Measurements from ENCODE around the gene PODN. TPM values are rescaled to one million over a fixed set of nuclear protein-coding genes. Genes with fewer than 3 reads are reported as not detected.

Gene PODN
- total RNA-seq, 1 experiment from 2014 or later, result 0.17 TPM

- Mint-ChIP-seq H3K4me1 (peaks cover 34 to 41% of the 10 kb centered on the region in 2 experiments), H3K36me3 (ENCODE audit: insufficient read depth in 1 of 3, low read depth in 3 of 3) (no peaks in the 10 kb centered on the region), H3K4me3 (no peak overlapping the region), H3K9me3 (peaks cover 4 to 9% of the 10 kb centered on the region in 2 experiments; a peak in 2 of 5 replicates), H3K27ac (no peak overlapping the region; a peak in 1 of 7 replicates), H3K27me3 (ENCODE audit: low read depth) (peaks cover 24% of the 10 kb centered on the region)
- Histone ChIP-seq H2BK12ac (ENCODE audit: insufficient read length, low read depth, low read length) (no peak overlapping the region), H2AK5ac (ENCODE audit: insufficient read length, low read length) (no peak overlapping the region), H2BK120ac (ENCODE audit: low read depth, low read length, poor library complexity, severe bottlenecking) (no peak overlapping the region), H2BK20ac (ENCODE audit: low read depth, low read length, poor library complexity, severe bottlenecking) (no peak overlapping the region), H3K79me2 (ENCODE audit: insufficient read depth, low read length) (no peaks in the 10 kb centered on the region), H3K27ac (ENCODE audit: insufficient read length, low read depth, low read length) (no peak overlapping the region), H4K5ac (ENCODE audit: insufficient read length, low read depth, low read length) (no peak overlapping the region), H3K4me2 (ENCODE audit: insufficient read depth, insufficient read length, low read length) (no peak overlapping the region), H3K9me3 (ENCODE audit: control insufficient read depth, low read depth, low read length) (no peaks in the 10 kb centered on the region), H3K23ac (ENCODE audit: insufficient read length, low read depth, low read length) (no peak overlapping the region), H4K8ac (replicated peaks; ENCODE audit: insufficient read length, low read depth, low read length) (no peak overlapping the region), H2BK15ac (ENCODE audit: low read depth, low read length) (no peak overlapping the region), H4K91ac (ENCODE audit: insufficient read length, low read depth, low read length) (no peak overlapping the region), H3K18ac (ENCODE audit: insufficient read length, low read depth, low read length) (no peak overlapping the region), H3K4ac (ENCODE audit: low read depth, low read length) (no peak overlapping the region), H3K14ac (ENCODE audit: insufficient read depth, low read length) (no peak overlapping the region), H3K79me1 (ENCODE audit: insufficient read depth, low read depth, low read length, poor library complexity, severe bottlenecking) (no peaks in the 10 kb centered on the region), H3T11ph (ENCODE audit: low read length) (no peak overlapping the region), H3K9ac (ENCODE audit: extremely low read depth, insufficient read length, low read length) (no peak overlapping the region), H2AFZ (ENCODE audit: low read length) (no peak overlapping the region), H3K23me2 (ENCODE audit: insufficient read length, low read depth, low read length, poor library complexity, severe bottlenecking) (no peaks in the 10 kb centered on the region), H2BK5ac (ENCODE audit: insufficient read length, low read length) (no peak overlapping the region), H4K20me1 (ENCODE audit: control insufficient read depth, insufficient read depth, insufficient read length) (peaks cover 2% of the 10 kb centered on the region), H3K27me3 (ENCODE audit: insufficient read depth, low read length) (no peaks in the 10 kb centered on the region), H3K4me1 (ENCODE audit: insufficient read depth, low read length) (no peaks in the 10 kb centered on the region; the same call in 1 of the 2 replicates), H3K56ac (ENCODE audit: insufficient read length, low read depth, low read length) (no peak overlapping the region)
- WGBS (ENCODE audit: extremely low coverage, insufficient read length, low lambda C conversion rate), result no CpG with 5 or more reads among the region's 10 CpGs
- DNase-seq, result no peak
- TF ChIP-seq, protein P1, sequence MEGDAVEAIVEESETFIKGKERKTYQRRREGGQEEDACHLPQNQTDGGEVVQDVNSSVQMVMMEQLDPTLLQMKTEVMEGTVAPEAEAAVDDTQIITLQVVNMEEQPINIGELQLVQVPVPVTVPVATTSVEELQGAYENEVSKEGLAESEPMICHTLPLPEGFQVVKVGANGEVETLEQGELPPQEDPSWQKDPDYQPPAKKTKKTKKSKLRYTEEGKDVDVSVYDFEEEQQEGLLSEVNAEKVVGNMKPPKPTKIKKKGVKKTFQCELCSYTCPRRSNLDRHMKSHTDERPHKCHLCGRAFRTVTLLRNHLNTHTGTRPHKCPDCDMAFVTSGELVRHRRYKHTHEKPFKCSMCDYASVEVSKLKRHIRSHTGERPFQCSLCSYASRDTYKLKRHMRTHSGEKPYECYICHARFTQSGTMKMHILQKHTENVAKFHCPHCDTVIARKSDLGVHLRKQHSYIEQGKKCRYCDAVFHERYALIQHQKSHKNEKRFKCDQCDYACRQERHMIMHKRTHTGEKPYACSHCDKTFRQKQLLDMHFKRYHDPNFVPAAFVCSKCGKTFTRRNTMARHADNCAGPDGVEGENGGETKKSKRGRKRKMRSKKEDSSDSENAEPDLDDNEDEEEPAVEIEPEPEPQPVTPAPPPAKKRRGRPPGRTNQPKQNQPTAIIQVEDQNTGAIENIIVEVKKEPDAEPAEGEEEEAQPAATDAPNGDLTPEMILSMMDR (conservative IDR thresholded peaks at IDR 0.05), result no peak
Observed at GRCh38 chr1:53111073-53111556, 49.1 kb downstream of the PODN start.

All from H9 (cell line).